GM12873 (cell line): ENCODE results near the gene HID1.

Experiments used
- CTCF ChIP-seq: IDR thresholded peaks from 2 replicates; pipeline ENCODE4 v1.5.1; 2012; ENCODE audit warnings: low read depth, mild to moderate bottlenecking, moderate library complexity, low read length, control low read depth; ENCODE audit not compliant: insufficient read depth; ENCODE audit errors: missing control alignments

Gene HID1

GRCh38 chr17:74924250-74924948 is 48.2 kb downstream of the HID1 start, which contains the start of gene OTOP2:
Gene OTOP2 (plus strand): TSS chr17:74924273. CDS start chr17:74924633, 360 bp downstream.
- TF ChIP-seq CTCF = no peak

GRCh38 chr17:74923538-74924249 is 48.9 kb downstream of the HID1 start:
- peak; percentile 74 for TF ChIP-seq CTCF

- no peak for TF ChIP-seq CTCF
These were observed 49.6 kb downstream of the HID1 start, which contains the start of gene USH1G for GRCh38 chr17:74922694-74923537. Gene USH1G (minus strand): TSS chr17:74923255. CDS start chr17:74923073, 182 bp downstream.

GRCh38 chr17:74922172-74922571 is 50.4 kb downstream of the HID1 start:
- TF ChIP-seq CTCF = no peak

GRCh38 chr17:74921769-74922168 is 50.8 kb downstream of the HID1 start:
- no peak for TF ChIP-seq CTCF

- TF ChIP-seq CTCF = no peak
These were observed 51.4 kb downstream of the HID1 start for GRCh38 chr17:74921026-74921681.
